ENCODE data around the gene GNB1. TPM values are rescaled to one million over a fixed set of nuclear protein-coding genes. Genes with fewer than 3 reads are reported as not detected.
A peak's percentile ranks its signal among the peaks of the same experiment; 100 is the strongest.

GNB1 gene
- total and polyA plus RNA-seq, 10 of the 15 experiments (the other 5 are each of a cell fraction or from before 2014, with no cell fraction given), result 23.0 to 392 (median 93.9) TPM

- TF ChIP-seq, protein P1, sequence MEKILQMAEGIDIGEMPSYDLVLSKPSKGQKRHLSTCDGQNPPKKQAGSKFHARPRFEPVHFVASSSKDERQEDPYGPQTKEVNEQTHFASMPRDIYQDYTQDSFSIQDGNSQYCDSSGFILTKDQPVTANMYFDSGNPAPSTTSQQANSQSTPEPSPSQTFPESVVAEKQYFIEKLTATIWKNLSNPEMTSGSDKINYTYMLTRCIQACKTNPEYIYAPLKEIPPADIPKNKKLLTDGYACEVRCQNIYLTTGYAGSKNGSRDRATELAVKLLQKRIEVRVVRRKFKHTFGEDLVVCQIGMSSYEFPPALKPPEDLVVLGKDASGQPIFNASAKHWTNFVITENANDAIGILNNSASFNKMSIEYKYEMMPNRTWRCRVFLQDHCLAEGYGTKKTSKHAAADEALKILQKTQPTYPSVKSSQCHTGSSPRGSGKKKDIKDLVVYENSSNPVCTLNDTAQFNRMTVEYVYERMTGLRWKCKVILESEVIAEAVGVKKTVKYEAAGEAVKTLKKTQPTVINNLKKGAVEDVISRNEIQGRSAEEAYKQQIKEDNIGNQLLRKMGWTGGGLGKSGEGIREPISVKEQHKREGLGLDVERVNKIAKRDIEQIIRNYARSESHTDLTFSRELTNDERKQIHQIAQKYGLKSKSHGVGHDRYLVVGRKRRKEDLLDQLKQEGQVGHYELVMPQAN (conservative IDR thresholded peaks at IDR 0.05), result no peak
- TF ChIP-seq ZNF274 (IDR thresholded peaks at IDR 0.05; ENCODE audit: insufficient read depth, insufficient read length) (no peak), NR2F1 (conservative IDR thresholded peaks at IDR 0.05) (peak; percentile 51), NFYA (IDR thresholded peaks at IDR 0.05; ENCODE audit: borderline replicate concordance, low read depth, low read length) (no peak), ETV6 (conservative IDR thresholded peaks at IDR 0.05 in 1 of 2, IDR thresholded peaks at IDR 0.05 in 1 of 2; ENCODE audit: borderline replicate concordance in 1 of 2, low read depth in 1 of 2) (no peak), NR2C1 (IDR thresholded peaks at IDR 0.05) (no peak), ZNF687 (IDR thresholded peaks at IDR 0.05) (no peak), POLR2AphosphoS2 (IDR thresholded peaks at IDR 0.05; ENCODE audit: low read depth, low read length) (no peak), SUZ12 (IDR thresholded peaks at IDR 0.05; ENCODE audit: unreplicated experiment) (no peak), RUNX3 (IDR thresholded peaks at IDR 0.05; ENCODE audit: low read length) (peak; percentile 97), RB1 (IDR thresholded peaks at IDR 0.05; ENCODE audit: borderline replicate concordance) (no peak), PAX8 (IDR thresholded peaks at IDR 0.05) (no peak), FOXM1 (IDR thresholded peaks at IDR 0.05; ENCODE audit: low read depth, low read length) (peak; percentile 57; the same call in 1 of the 2 replicates), SMAD5 (IDR thresholded peaks at IDR 0.05; ENCODE audit: low read depth) (no peak)
- TF ChIP-seq, protein P2, sequence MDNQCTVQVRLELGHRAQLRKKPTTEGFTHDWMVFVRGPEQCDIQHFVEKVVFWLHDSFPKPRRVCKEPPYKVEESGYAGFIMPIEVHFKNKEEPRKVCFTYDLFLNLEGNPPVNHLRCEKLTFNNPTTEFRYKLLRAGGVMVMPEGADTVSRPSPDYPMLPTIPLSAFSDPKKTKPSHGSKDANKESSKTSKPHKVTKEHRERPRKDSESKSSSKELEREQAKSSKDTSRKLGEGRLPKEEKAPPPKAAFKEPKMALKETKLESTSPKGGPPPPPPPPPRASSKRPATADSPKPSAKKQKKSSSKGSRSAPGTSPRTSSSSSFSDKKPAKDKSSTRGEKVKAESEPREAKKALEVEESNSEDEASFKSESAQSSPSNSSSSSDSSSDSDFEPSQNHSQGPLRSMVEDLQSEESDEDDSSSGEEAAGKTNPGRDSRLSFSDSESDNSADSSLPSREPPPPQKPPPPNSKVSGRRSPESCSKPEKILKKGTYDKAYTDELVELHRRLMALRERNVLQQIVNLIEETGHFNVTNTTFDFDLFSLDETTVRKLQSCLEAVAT (IDR thresholded peaks at IDR 0.05), result no peak
- TF ChIP-seq, protein P3, sequence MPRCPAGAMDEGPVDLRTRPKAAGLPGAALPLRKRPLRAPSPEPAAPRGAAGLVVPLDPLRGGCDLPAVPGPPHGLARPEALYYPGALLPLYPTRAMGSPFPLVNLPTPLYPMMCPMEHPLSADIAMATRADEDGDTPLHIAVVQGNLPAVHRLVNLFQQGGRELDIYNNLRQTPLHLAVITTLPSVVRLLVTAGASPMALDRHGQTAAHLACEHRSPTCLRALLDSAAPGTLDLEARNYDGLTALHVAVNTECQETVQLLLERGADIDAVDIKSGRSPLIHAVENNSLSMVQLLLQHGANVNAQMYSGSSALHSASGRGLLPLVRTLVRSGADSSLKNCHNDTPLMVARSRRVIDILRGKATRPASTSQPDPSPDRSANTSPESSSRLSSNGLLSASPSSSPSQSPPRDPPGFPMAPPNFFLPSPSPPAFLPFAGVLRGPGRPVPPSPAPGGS (IDR thresholded peaks at IDR 0.05; ENCODE audit: borderline replicate concordance, insufficient read depth, low read depth, low read length, poor library complexity, severe bottlenecking), result no peak
- TF ChIP-seq, protein P4, sequence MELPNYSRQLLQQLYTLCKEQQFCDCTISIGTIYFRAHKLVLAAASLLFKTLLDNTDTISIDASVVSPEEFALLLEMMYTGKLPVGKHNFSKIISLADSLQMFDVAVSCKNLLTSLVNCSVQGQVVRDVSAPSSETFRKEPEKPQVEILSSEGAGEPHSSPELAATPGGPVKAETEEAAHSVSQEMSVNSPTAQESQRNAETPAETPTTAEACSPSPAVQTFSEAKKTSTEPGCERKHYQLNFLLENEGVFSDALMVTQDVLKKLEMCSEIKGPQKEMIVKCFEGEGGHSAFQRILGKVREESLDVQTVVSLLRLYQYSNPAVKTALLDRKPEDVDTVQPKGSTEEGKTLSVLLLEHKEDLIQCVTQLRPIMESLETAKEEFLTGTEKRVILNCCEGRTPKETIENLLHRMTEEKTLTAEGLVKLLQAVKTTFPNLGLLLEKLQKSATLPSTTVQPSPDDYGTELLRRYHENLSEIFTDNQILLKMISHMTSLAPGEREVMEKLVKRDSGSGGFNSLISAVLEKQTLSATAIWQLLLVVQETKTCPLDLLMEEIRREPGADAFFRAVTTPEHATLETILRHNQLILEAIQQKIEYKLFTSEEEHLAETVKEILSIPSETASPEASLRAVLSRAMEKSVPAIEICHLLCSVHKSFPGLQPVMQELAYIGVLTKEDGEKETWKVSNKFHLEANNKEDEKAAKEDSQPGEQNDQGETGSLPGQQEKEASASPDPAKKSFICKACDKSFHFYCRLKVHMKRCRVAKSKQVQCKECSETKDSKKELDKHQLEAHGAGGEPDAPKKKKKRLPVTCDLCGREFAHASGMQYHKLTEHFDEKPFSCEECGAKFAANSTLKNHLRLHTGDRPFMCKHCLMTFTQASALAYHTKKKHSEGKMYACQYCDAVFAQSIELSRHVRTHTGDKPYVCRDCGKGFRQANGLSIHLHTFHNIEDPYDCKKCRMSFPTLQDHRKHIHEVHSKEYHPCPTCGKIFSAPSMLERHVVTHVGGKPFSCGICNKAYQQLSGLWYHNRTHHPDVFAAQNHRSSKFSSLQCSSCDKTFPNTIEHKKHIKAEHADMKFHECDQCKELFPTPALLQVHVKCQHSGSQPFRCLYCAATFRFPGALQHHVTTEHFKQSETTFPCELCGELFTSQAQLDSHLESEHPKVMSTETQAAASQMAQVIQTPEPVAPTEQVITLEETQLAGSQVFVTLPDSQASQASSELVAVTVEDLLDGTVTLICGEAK (IDR thresholded peaks at IDR 0.05; ENCODE audit: borderline replicate concordance), result no peak
Measured at GRCh38 chr1:1799716-1800115, 91.2 kb downstream of the GNB1 start (continued).

Measured in GM12878 (cell line).